Measurements from ENCODE around the gene NUDT9. TPM values are rescaled to one million over a fixed set of nuclear protein-coding genes. Genes with fewer than 3 reads are reported as not detected.
"Not testable (repeated sequence)": the region's sequence is repeated elsewhere in the genome, so short reads cannot be mapped to it uniquely, and the experiment has no call there.

The NUDT9 gene
- total RNA-seq, 2 donors from 2014 or later, result 17.2 to 17.6 TPM

- H3K36me3 ChIP-seq, result peaks cover under 1% of the 10 kb centered on the region
- no peaks in the 10 kb centered on the region for H3K27me3 ChIP-seq
- no peak overlapping the region for H3K4me3 ChIP-seq
- TF ChIP-seq CTCF (IDR thresholded peaks at IDR 0.05), result no peak
- no peak overlapping the region for H3K27ac ChIP-seq
- H3K9me3 ChIP-seq, result peaks cover 0 to 3% of the 10 kb centered on the region in 2 donors
- H3K4me1 ChIP-seq, result peaks cover 0 to 10% of the 10 kb centered on the region in 2 donors
- no peak for DNase-seq (ENCODE audit: low spot score)
Measured at GRCh38 chr4:87387237-87387636, 35.1 kb upstream of the NUDT9 start.

GRCh38 chr4:87388901-87389300, 33.5 kb upstream of the NUDT9 start:
- TF ChIP-seq CTCF (IDR thresholded peaks at IDR 0.05), result no peak
- Histone ChIP-seq H3K4me1 (peaks cover 0 to 10% of the 10 kb centered on the region in 2 donors), H3K9me3 (peaks cover 0 to 3% of the 10 kb centered on the region in 2 donors), H3K27ac (no peak overlapping the region), H3K4me3 (peak overlapping the region in 1 of 2 donors; percentile 63), H3K27me3 (no peaks in the 10 kb centered on the region), H3K36me3 (no peaks in the 10 kb centered on the region)
- DNase-seq (ENCODE audit: low spot score), result no peak

GRCh38 chr4:87390055-87390454, 32.3 kb upstream of the NUDT9 start:
- Histone ChIP-seq H3K4me3 (peak overlapping the region; percentile 52 to 63), H3K27ac (peak overlapping the region; percentile 30 to 82), H3K4me1 (peaks cover 0 to 10% of the 10 kb centered on the region in 2 donors)
- not testable (repeated sequence) for DNase-seq (ENCODE audit: low spot score); H3K27me3 ChIP-seq; H3K36me3 ChIP-seq; H3K9me3 ChIP-seq

- Histone ChIP-seq H3K9me3 (peaks cover 0 to 3% of the 10 kb centered on the region in 2 donors), H3K4me1 (peaks cover 0 to 10% of the 10 kb centered on the region in 2 donors), H3K36me3 (no peaks in the 10 kb centered on the region), H3K27me3 (no peaks in the 10 kb centered on the region), H3K4me3 (peak overlapping the region; percentile 52 to 63), H3K27ac (peak overlapping the region; percentile 82 to 87)
- TF ChIP-seq CTCF (IDR thresholded peaks at IDR 0.05), result no peak
- no peak for DNase-seq (ENCODE audit: low spot score)
Measured at GRCh38 chr4:87390551-87390890, 31.9 kb upstream of the NUDT9 start.

- peak within 1 kb of the TSS; percentile 82 to 87 for H3K27ac ChIP-seq
- DNase-seq (ENCODE audit: low spot score), result peak; percentile 95
- no peaks in the 10 kb centered on the region for H3K27me3 ChIP-seq
- H3K9me3 ChIP-seq, result peaks cover 0 to 3% of the 10 kb centered on the region in 2 donors
- TF ChIP-seq CTCF (IDR thresholded peaks at IDR 0.05), result peak in 1 of 2 donors; percentile 49
- no peaks in the 10 kb centered on the region for H3K36me3 ChIP-seq
- H3K4me1 ChIP-seq, result peaks cover 0 to 10% of the 10 kb centered on the region in 2 donors
- H3K4me3 ChIP-seq, result peak within 1 kb of the TSS; percentile 52 to 63
Measured at GRCh38 chr4:87390891-87391575, 31.3 kb upstream of the NUDT9 start, which contains the start of gene HSD17B11. TSS of gene HSD17B11 (minus strand) at chr4:87391188. CDS start at chr4:87391070, 118 bp downstream.

GRCh38 chr4:87391576-87392054, 30.8 kb upstream of the NUDT9 start:
- no peak for DNase-seq (ENCODE audit: low spot score)
- peak in 1 of 2 donors; percentile 9 for TF ChIP-seq CTCF (IDR thresholded peaks at IDR 0.05)
- Histone ChIP-seq H3K36me3 (no peaks in the 10 kb centered on the region), H3K4me1 (peaks cover 0 to 10% of the 10 kb centered on the region in 2 donors), H3K27ac (peak overlapping the region; percentile 82 to 87), H3K9me3 (peaks cover 0 to 3% of the 10 kb centered on the region in 2 donors), H3K4me3 (peak overlapping the region; percentile 52 to 63), H3K27me3 (no peaks in the 10 kb centered on the region)

Data from right atrium auricular region (tissue), 2 donors.